Right renal pelvis (tissue), 4 donors: ENCODE measurements around the gene EDEM3. TPM values are rescaled to one million over a fixed set of nuclear protein-coding genes. Genes with fewer than 3 reads are reported as not detected.
"Not testable (repeated sequence)": the region's sequence is repeated elsewhere in the genome, so short reads cannot be mapped to it uniquely, and the experiment has no call there.

Source experiments
- DNase-seq, 4 donors: peaks; one replicate each; pipeline ENCODE4 v3.0.0-alpha.2; 2013; ENCODE audit warnings: low read depth in 4 of 4, low spot score in 3 of 4, missing footprints in 1 of 4
- polyA plus RNA-seq, 4 donors: library from polyadenylated mRNA; unstranded; fragments of 120-200 nt; gene quantifications; one replicate each; pipeline ENCODE4 v1.2.1, GENCODE V29; 2013; ENCODE audit not compliant: insufficient read length in 4 of 4

EDEM3 gene, protein sequence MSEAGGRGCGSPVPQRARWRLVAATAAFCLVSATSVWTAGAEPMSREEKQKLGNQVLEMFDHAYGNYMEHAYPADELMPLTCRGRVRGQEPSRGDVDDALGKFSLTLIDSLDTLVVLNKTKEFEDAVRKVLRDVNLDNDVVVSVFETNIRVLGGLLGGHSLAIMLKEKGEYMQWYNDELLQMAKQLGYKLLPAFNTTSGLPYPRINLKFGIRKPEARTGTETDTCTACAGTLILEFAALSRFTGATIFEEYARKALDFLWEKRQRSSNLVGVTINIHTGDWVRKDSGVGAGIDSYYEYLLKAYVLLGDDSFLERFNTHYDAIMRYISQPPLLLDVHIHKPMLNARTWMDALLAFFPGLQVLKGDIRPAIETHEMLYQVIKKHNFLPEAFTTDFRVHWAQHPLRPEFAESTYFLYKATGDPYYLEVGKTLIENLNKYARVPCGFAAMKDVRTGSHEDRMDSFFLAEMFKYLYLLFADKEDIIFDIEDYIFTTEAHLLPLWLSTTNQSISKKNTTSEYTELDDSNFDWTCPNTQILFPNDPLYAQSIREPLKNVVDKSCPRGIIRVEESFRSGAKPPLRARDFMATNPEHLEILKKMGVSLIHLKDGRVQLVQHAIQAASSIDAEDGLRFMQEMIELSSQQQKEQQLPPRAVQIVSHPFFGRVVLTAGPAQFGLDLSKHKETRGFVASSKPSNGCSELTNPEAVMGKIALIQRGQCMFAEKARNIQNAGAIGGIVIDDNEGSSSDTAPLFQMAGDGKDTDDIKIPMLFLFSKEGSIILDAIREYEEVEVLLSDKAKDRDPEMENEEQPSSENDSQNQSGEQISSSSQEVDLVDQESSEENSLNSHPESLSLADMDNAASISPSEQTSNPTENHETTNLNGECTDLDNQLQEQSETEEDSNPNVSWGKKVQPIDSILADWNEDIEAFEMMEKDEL
- 10 to 100 TPM; 32.3 to 40.3 (median 38.3) TPM for polyA plus RNA-seq

DNA sequence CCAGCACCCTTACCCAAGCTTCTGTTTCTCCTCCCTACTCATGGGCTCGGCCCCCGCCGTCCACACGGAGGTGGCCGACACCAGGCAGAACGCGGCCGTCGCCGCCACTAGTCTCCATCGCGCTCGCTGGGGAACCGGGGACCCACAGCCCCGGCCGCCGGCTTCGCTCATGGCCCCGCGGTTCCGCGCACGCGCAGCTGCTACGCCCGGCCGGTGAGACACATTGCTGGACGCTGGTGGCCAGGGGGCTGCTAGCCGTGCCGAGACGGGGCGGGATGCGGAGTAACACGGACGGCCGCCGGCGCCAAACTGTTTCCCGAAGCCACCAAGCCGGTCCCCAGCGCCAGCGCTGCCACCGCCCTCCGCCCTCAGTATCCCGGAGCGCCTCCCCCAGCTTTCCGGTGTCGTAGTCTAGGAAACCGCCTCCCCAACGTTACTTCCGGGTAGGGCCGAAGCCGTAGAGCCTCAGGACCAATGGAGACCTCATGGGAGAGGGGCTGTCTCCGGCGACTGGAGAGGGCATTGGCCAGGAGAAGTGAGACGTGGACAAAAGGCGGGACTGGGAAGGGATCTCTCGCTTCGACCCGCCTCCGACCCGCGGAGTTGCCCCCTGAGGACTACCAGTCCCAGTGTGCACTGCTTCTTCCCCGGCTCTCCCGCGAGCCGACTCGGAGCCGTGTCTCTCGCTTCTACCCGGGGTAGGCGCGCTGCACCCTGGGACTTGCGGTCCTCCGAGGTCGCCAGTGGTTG lies at the start of gene EDEM3:
TSS of gene EDEM3 (minus strand) at position 383 of the 750 bp plus-strand sequence. CDS start at position 171, 212 bp downstream.
- peak; percentile 91 to 99 (median 98) for DNase-seq

DNA sequence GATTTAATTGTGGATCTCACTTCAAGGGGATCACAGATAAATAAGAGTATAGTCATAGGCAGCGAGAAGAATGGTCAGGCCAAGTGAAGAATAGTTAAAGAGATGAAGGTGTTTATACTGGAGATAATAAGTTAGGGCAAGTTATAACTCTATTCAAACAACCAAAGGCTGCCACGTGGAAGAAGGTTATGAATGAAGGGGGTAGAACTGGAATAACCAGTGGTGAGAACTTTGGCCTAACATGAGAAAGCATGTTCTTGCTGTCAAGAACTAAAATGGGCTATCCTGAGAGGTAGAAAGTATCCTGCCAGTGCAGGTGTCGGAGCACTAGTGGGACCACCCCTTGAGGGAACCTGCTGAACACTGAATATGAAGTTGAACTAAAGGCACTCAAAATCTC lies 49.6 kb upstream of the EDEM3 start:
- no peak for DNase-seq

DNA sequence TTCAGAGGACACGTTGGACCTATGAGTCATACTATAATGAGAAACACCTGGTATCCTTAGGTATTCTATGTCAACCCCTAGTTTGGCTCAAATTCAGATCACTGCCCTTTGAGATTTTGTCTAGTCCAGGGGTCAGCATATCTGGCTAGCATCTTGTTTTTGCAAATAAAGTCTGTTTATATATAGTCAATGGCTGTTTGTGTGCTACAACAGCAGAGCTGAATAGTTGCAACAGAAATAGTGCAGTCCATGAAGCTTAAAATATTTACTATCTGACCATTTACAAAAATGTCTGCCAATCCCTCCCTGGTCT lies 48.5 kb upstream of the EDEM3 start:
- no peak for DNase-seq

DNA sequence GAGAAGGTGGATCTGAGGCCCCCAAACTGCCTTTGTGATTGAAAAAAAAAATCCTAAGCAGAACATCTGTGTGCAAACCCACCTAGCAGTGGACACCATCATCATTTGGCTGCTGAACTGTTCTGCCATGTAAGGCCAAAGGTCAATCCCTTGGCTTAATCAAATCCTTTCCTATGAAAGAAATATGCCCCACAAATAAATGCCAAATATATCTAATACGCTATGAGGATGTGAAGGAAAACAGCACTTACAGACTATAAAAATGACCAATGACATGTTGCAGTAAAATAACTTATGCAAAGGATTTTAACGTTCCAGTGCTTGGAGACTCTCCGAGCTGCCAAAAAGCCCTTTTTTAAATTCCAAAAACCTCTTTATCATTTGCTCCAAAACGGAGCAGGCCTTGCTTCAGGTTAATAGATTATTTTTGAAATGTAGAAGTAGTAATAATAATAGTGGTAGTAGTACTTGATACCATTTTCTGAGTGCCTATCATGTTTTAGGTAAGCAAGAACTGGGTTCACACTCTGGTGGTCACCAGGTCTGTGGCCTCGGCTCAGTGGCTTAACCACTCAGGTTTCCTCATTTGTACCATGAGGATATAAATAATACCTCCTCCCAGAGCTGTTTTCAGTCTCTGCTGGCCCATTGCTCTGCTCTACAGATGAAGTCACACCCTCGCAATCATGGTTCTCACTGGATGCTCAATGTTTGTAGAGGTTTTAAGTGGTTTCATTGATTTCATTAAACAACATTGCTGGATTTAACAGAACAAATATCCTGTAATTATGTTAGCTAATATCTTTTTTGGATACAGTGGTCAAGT lies 47.9 kb upstream of the EDEM3 start:
- DNase-seq = no peak

DNA sequence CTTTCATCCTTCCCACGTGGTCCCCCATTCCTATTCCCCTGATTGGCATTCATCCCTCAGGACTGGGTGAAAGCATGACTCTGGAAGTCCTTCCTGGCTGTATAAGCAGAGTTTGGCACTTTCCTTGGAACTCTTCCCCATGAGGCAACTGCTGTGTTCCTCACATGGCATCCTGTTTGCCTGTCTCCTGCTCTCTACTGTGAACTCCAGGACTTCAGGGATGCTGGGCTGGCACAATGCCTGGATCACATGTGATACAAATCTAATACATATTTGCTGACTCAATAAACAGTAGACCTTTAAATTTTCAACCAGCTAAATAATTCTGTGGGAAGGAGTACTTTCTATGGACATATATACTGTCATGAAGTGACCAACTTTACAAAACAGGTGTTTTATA lies 46.8 kb upstream of the EDEM3 start:
- DNase-seq = no peak

DNA sequence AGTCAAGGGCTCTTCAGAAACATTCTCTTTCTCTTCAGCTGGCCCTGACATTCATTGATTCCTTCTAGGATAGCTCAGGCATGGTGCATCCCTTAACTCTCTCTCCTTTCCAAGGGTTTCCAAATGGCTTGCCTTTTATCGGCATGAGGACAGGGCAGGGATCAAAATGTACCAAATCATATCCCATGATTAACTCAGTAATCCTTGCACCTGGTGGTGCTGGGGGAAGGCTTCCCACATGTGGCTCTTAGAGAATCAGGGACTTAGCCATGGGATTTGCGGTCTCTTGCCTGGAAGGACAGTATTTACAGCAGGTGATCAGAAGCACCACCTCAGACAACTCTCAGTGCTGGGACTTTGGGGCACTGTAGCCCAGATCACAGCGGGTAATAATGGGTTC lies 46.2 kb upstream of the EDEM3 start:
- no peak for DNase-seq

DNA sequence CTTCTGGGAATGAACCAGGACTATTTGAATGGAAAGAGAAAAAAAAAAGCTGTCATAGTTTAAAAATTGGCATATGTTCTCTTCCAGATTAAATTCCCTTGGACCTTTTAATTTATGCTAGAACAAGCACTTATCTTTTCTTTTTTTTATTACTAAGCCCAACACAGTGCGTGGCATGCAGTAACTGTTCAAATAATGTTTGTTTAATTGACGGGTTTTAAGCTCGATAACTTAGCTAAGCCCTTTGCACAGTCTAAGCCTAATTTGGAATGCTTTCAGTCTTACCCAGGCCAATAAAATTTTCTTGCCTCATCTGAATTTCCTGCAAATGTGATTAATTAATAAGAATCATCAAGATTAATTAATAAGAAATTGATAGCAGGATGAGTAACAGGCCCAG lies 39.3 kb upstream of the EDEM3 start:
- no peak for DNase-seq

DNA sequence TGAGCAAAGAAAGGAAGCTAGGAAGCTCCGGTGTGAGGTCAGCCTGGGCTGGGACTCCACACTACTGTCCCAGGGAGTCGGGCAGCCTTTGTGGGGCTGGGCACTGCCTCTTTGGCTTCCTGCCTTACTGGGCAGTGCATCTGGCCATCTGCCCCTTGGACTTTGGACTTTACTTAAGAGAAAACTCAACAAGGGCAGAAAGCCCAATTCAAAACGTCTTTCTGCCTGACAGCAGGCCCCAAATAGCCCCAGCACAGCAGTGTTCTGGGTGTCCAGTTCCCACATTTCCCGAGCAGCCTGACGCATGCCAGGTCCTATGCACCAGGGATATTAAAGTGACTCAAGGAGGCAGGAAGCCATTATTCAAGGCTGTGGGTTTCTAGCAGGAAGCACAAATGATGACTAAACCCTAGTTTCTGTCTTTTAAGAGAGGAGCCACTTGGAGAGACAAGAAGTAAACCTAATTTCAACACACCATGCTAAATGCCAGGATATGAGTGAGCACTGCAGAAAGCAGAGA lies 37.9 kb upstream of the EDEM3 start:
- DNase-seq = no peak

DNA sequence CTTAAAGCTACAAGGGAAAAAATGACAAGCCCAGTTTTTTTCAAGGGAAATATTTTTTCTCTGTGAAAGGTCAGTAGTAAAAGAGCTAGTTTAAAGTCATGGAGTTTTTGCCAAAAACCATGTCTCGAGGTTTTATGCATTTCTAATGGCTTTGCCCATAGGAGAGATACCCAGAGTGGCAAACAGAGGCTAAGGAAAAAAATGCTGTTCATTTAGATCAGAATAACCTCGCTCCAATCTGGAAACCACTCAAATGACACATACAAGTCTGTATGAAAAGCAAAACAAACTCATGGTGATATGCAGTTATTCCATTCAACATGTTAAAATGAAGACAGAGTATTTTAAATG lies 36.9 kb upstream of the EDEM3 start:
- no peak for DNase-seq

DNA sequence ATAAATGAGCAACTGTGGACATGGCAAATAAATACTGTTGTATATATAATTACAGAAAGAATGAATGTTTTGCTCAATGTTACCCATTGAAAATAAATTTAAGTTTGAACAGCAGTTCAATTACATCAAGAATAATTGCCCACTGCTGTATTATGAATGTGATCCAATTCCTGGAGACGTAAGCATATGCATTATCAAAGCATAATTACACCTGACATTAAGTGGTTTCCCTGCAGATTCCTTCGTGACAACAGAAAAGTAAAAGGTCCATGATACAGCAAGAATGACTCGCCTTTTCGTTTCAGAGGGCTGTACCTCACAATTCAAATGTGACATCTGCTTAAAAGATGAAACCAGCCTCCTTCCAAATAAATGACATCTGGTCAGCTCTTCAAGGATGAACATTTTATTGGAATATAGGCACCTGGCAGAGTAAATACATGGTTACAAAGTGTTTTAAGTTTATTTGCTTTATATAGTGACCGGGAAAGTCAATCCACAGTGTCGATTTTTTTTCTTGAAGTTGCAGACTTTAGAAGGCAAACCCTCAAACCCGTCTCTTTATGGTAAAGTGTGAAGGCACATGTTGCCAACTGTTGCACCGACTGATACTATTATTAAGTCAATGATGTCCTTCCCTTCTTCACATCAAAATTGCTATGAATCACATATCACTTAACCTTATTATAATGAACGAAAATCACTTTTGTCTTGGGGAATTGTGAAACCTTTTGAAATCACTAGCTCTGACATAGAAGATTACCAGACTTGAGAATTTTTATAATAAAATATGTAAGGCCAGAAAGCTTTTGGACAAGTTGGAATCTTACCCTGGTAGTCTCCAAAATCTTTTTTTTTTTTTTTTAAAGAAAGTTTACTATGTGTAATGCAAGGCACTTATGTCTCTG lies 36.2 kb upstream of the EDEM3 start:
- no peak for DNase-seq

DNA sequence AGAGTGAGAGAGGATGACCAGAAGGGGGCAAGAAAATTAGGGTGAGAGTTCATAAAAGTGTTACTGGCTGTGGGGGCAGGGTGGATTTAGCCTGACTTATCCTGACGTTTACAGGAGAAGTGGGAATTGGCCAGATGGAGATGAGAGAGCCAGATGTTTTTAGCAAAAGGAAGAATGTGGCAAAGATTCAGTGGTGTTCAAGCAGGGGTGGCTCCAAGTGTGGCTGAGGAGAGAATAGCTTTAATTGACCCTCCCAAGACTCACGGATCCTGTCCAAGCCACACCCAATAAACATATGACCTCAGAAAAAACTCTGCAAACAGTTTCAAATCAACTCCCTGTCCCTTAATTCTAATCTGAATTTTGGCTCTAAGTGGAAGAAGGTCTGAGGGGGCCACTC lies 35.2 kb upstream of the EDEM3 start:
- DNase-seq = no peak

DNA sequence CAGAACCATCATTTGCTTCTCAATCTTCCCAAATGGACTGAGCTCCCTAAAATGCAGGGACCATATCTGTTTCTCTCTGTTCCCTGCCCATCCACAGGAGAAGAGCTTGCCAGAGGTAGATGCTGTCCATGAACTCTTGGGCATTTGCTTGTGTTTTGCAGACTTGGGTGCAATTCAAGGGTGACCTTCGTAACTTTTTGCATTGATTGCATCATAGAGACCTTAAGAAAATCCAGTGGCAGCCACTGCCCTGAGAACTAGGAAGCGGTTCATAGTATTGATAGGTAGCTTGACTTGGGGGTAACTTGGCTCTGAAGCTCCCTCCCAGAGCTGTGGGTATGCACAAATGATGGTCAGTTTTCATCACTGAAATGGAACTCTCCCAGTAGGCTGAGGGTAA lies 34.3 kb upstream of the EDEM3 start:
- no peak for DNase-seq

DNA sequence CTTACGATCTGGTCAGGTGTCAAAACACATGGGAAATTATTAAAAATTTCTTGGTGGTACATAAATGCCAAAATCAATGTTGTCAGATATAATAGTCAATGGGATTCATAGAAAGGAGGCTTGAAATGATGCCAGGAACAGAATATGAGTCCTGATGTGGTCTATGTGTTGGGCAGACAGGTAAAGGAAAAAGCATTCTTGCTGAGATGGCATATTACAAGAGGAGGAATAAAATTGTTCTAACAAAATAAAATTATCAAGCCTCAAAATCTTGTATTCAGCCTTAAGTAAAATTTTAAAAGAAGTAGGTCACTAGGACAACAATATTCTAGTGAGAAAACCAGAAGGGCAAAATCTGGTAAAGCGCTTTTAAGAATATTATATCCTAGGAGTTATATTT lies 30.9 kb upstream of the EDEM3 start:
- no peak for DNase-seq

DNA sequence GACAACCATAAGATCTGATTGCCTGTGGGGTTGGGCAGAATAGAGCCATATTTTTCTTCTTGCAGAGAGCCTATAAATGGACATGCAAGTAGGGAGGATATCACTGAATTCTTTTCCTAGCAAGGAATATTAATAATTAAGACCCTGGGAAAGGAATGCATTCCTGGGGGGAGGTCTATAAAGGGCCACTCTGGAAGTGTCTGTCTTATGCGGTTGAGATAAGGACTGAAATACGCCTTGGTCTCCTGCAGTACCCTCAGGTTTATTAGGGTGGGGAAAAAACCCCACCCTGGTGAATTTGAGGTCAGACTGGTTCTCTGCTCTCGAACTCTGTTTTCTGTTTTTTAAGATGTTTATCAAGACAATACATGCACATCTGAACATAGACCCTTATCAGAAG lies 29.1 kb upstream of the EDEM3 start:
- DNase-seq = not testable (repeated sequence)

DNA sequence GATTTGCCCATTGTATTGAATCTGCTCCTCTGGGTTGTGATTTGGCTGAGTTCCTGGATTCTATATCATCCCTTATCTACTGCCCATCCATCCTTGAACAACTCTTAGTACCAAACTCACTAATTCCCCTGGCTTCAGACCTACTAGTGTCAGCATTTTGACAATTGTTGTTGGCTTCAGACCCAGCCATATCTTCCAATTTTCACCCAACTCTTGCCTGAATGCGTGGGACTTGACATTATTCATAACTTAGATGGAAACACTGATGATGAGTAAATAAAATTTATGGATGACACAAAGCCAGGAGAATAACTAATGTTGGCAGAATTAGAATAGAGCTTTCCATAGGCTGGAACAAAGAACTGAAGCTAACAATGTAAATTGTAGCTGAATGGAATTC lies 27.3 kb upstream of the EDEM3 start:
- no peak for DNase-seq

DNA sequence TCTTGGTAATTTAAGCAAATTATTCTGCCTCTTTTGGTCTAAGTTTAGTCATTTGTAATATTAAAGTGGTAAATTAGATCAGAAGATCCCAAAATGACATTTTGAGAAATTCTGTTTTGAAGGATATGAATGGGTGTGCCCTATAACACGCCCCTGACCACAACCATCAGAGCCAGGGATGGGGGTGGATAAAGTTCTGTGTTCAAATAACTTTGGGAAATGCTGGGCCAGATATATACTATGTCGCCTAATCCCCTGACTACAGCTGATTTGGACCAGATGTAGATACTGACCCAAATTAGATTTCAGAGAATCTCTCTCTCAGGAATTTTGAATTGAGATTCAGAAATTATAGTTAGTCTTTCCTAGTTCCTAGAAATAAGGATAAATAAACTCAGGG lies 21.2 kb upstream of the EDEM3 start:
- DNase-seq = no peak

DNA sequence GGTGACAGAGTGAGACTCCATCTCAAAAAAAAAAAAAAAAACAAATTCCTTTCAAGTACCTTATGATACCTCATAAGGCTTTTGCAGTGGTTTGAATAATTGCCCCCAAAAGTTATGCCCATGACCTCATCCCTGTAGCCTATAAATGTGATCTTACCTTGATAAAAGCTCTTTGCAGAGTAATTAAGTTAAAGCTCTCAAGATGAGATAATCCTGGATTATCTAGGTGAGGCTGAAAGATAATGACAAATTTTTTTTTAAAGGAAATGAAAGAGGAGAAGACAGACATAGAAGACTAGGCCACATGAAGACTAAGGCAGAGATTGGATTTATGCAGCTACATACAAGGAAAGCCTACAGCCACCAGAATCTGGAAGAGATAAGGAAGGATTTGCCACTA lies 20.7 kb upstream of the EDEM3 start:
- DNase-seq = no peak

DNA sequence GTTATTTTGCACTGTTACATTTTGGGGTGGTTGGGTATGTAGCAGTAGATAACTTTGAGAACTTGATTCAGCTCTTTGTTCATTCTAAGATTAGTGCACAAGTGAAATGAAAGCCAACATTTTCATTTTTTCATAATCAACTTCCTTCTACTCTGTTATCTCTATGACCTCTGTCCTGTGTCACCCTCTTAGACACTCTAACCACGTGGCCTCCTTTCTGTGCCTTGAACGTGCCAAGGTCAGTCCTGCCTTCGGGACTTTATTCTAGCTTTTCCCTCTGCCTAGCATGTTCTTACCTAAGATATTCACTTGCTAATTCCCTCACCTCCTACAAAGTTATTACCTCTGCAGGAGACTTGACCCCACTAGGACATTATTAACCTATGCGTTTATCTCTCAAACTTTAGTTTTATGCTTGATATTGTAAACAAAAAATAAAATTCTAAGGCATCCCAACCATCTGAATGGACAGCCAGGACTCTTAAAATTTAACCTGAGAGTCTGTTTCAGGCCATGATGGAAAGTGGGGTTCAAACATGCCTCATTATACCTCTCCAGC lies 19.2 kb upstream of the EDEM3 start:
- no peak for DNase-seq

DNA sequence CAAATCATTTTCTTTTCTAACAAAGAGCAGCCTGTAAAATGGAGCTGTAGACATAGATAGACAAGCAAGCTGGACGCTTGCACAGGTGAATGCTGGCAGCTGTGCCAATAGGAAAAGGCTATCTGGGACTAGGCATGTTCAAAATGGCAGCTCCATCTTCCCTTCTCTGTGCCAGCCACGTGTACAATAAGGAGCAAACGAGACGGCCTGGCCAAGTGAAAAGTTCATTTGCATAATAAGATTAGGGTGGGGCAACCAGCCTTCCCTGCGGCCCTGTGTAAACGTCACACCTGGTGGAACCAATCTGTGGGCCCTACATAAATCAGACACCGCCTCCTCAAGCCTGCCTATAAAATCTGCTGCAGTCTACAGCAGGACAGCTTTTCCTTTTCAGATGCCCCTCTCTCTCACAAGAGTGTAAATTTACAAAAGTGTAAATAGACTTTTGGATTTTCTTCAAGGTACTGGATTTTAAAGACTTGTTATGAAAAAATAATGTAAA lies 16.6 kb upstream of the EDEM3 start:
- no peak for DNase-seq
